ENCODE measurements around the gene MYO16. TPM values are rescaled to one million over a fixed set of nuclear protein-coding genes. Genes with fewer than 3 reads are reported as not detected.

MYO16 gene
- total RNA-seq, 1 donor from 2014 or later: 0.49 TPM

GRCh38 chr13:108797354-108797753, 167.9 kb downstream of the MYO16 start:
- Histone ChIP-seq H3K27me3 (no peaks in the 10 kb centered on the region), H3K4me1 (no peaks in the 10 kb centered on the region), H3K36me3 (no peaks in the 10 kb centered on the region), H3K27ac (no peak overlapping the region), H3K9me3 (no peaks in the 10 kb centered on the region), H3K4me3 (no peak overlapping the region)
- DNase-seq (ENCODE audit: extremely low spot score in 2 of 2): no peak
- intact Hi-C loops (cut with DNase I): no loop called here
- TF ChIP-seq POLR2AphosphoS5 (IDR thresholded peaks at IDR 0.05; ENCODE audit: insufficient read depth in 1 of 2, low read depth in 1 of 2): no peak
- no peak for TF ChIP-seq CTCF (IDR thresholded peaks at IDR 0.05)
- no peak for TF ChIP-seq POLR2A (IDR thresholded peaks at IDR 0.05)

GRCh38 chr13:108807841-108808240, 178.4 kb downstream of the MYO16 start:
- Histone ChIP-seq H3K4me1 (no peaks in the 10 kb centered on the region), H3K27ac (no peak overlapping the region), H3K9me3 (no peaks in the 10 kb centered on the region), H3K36me3 (no peaks in the 10 kb centered on the region), H3K4me3 (no peak overlapping the region), H3K27me3 (no peaks in the 10 kb centered on the region)
- no peak for TF ChIP-seq POLR2A (IDR thresholded peaks at IDR 0.05)
- no peak for TF ChIP-seq POLR2AphosphoS5 (IDR thresholded peaks at IDR 0.05; ENCODE audit: insufficient read depth in 1 of 2, low read depth in 1 of 2)
- TF ChIP-seq CTCF (IDR thresholded peaks at IDR 0.05): no peak
- no peak for DNase-seq (ENCODE audit: extremely low spot score in 2 of 2)
- intact Hi-C loops (cut with DNase I): no loop called here

- intact Hi-C loops (cut with DNase I): no loop called here
Measured at GRCh38 chr13:108812165-108812564, 182.8 kb downstream of the MYO16 start.

GRCh38 chr13:108812661-108813060, 183.2 kb downstream of the MYO16 start:
- no peak for DNase-seq (ENCODE audit: extremely low spot score in 2 of 2)
- no peak overlapping the region for H3K4me3 ChIP-seq
- no peak overlapping the region for H3K27ac ChIP-seq
- TF ChIP-seq POLR2A (IDR thresholded peaks at IDR 0.05): no peak
- no peak for TF ChIP-seq CTCF (IDR thresholded peaks at IDR 0.05)
- TF ChIP-seq POLR2AphosphoS5 (IDR thresholded peaks at IDR 0.05; ENCODE audit: insufficient read depth in 1 of 2, low read depth in 1 of 2): no peak
- no peaks in the 10 kb centered on the region for H3K9me3 ChIP-seq
- H3K4me1 ChIP-seq: no peaks in the 10 kb centered on the region
- H3K36me3 ChIP-seq: no peaks in the 10 kb centered on the region
- intact Hi-C loops (cut with DNase I): no loop called here
- no peaks in the 10 kb centered on the region for H3K27me3 ChIP-seq

More at GRCh38 chr13:108812165-108812564, 182.8 kb downstream of the MYO16 start:
- no peak for DNase-seq (ENCODE audit: extremely low spot score in 2 of 2)
- TF ChIP-seq POLR2AphosphoS5 (IDR thresholded peaks at IDR 0.05; ENCODE audit: insufficient read depth in 1 of 2, low read depth in 1 of 2): no peak
- no peak for TF ChIP-seq CTCF (IDR thresholded peaks at IDR 0.05)
- no peak for TF ChIP-seq POLR2A (IDR thresholded peaks at IDR 0.05)
- no peaks in the 10 kb centered on the region for H3K9me3 ChIP-seq
- no peaks in the 10 kb centered on the region for H3K36me3 ChIP-seq
- no peak overlapping the region for H3K4me3 ChIP-seq
- H3K27me3 ChIP-seq: no peaks in the 10 kb centered on the region
- no peaks in the 10 kb centered on the region for H3K4me1 ChIP-seq
- H3K27ac ChIP-seq: no peak overlapping the region

- no peaks in the 10 kb centered on the region for H3K36me3 ChIP-seq
- no peaks in the 10 kb centered on the region for H3K27me3 ChIP-seq
- intact Hi-C loops (cut with DNase I): no loop called here
- DNase-seq (ENCODE audit: extremely low spot score in 2 of 2): no peak
- no peaks in the 10 kb centered on the region for H3K4me1 ChIP-seq
- no peak overlapping the region for H3K4me3 ChIP-seq
- no peak overlapping the region for H3K27ac ChIP-seq
- TF ChIP-seq CTCF (IDR thresholded peaks at IDR 0.05): no peak
- TF ChIP-seq POLR2A (IDR thresholded peaks at IDR 0.05): no peak
- TF ChIP-seq POLR2AphosphoS5 (IDR thresholded peaks at IDR 0.05; ENCODE audit: insufficient read depth in 1 of 2, low read depth in 1 of 2): no peak
- H3K9me3 ChIP-seq: no peaks in the 10 kb centered on the region
Measured at GRCh38 chr13:108813587-108814170, 184.3 kb downstream of the MYO16 start.
